Measurements from ENCODE around the gene ADK.

ADK gene

DNA sequence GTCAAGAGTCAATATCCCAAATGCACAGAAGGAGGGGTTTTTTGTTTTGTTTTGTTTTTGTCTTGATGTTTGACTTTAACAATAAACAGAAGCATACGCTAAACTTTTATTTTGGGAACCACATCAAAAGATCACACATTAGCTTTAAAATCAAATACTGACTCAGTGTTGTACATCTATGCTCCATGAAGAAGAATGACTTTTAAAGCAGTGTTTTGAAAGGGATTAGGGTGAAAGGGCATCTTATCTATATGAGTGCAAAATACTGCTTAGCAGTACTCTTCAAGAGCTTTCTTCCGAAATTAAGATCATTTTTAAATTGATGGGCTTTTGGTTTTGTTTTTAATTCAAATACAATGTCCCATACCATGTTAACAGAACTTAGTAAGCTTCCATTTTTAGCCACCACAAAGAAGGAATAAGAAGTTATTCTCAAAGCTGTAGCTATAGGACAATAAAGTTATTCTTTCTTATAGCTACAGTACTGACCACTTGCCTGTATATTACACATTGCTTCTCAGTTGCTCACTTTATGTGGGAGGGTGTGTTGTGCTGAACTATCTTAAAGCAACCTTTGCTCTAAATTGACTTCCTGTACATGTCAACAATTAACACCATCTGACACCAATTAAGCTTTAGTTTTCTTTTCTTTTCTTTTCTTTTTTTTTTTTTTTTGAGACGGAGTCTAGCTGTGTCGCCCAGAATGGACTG, 531.1 kb downstream of the ADK start:
- Histone ChIP-seq H3K27me3 (ENCODE audit: insufficient read depth, low read depth) (no peaks in the 10 kb centered on the region), H3K79me2 (ENCODE audit: insufficient read depth, low read depth) (no peaks in the 10 kb centered on the region), H3K9ac (no peak overlapping the region), H3K4me1 (ENCODE audit: low read depth, poor library complexity, severe bottlenecking) (peaks cover 3% of the 10 kb centered on the region), H3K36me3 (ENCODE audit: insufficient read depth) (no peaks in the 10 kb centered on the region), H4K20me1 (ENCODE audit: insufficient read depth) (no peaks in the 10 kb centered on the region), H3K4me2 (no peak overlapping the region), H2AFZ (ENCODE audit: low read depth) (no peak overlapping the region), H3K4me3 (IDR thresholded peaks at IDR 0.05; ENCODE audit: insufficient read depth, low read depth, low read length) (no peak overlapping the region), H3K27ac (no peak overlapping the region)
- TF ChIP-seq, protein P1, sequence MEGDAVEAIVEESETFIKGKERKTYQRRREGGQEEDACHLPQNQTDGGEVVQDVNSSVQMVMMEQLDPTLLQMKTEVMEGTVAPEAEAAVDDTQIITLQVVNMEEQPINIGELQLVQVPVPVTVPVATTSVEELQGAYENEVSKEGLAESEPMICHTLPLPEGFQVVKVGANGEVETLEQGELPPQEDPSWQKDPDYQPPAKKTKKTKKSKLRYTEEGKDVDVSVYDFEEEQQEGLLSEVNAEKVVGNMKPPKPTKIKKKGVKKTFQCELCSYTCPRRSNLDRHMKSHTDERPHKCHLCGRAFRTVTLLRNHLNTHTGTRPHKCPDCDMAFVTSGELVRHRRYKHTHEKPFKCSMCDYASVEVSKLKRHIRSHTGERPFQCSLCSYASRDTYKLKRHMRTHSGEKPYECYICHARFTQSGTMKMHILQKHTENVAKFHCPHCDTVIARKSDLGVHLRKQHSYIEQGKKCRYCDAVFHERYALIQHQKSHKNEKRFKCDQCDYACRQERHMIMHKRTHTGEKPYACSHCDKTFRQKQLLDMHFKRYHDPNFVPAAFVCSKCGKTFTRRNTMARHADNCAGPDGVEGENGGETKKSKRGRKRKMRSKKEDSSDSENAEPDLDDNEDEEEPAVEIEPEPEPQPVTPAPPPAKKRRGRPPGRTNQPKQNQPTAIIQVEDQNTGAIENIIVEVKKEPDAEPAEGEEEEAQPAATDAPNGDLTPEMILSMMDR (conservative IDR thresholded peaks at IDR 0.05; ENCODE audit: low read depth, low read length): no peak

DNA sequence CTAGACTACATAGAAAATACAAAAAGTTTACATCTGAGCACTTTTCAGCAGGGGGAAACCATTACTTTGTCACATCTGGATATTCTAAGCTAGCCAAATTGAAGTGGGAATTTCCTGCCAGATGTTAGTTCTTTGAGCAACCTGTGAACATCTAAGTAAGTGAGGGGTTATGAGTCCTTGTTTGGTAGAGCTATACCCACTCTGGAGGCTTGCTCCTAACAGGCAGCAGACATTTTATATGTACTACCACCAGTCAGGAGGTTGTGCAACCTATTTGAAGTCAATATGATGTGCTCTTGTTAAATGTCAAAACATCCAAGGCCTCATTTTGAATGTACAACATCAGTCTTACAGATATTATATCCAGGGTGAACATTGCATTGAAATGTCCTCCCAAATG, 532.0 kb downstream of the ADK start:
- Histone ChIP-seq H3K4me3 (IDR thresholded peaks at IDR 0.05; ENCODE audit: insufficient read depth, low read depth, low read length) (no peak overlapping the region), H3K36me3 (ENCODE audit: insufficient read depth) (no peaks in the 10 kb centered on the region)

GRCh38 chr10:74683621-74684364, 532.8 kb downstream of the ADK start:
- H4K20me1 ChIP-seq (ENCODE audit: insufficient read depth): no peaks in the 10 kb centered on the region
- H3K27me3 ChIP-seq (ENCODE audit: insufficient read depth, low read depth): no peaks in the 10 kb centered on the region
- H2AFZ ChIP-seq (ENCODE audit: low read depth): no peak overlapping the region
- H3K79me2 ChIP-seq (ENCODE audit: insufficient read depth, low read depth): no peaks in the 10 kb centered on the region
- H3K4me3 ChIP-seq (IDR thresholded peaks at IDR 0.05; ENCODE audit: insufficient read depth, low read depth, low read length): no peak overlapping the region
- H3K9ac ChIP-seq: no peak overlapping the region
- no peaks in the 10 kb centered on the region for H3K36me3 ChIP-seq (ENCODE audit: insufficient read depth)
- TF ChIP-seq, protein P1 (conservative IDR thresholded peaks at IDR 0.05; ENCODE audit: low read depth, low read length): no peak
- H3K27ac ChIP-seq: no peak overlapping the region
- peaks cover 3% of the 10 kb centered on the region for H3K4me1 ChIP-seq (ENCODE audit: low read depth, poor library complexity, severe bottlenecking)
- no peak overlapping the region for H3K4me2 ChIP-seq

More for the DNA sequence above, 532.0 kb downstream of the ADK start:
- Histone ChIP-seq H3K4me1 (ENCODE audit: low read depth, poor library complexity, severe bottlenecking) (peaks cover 3% of the 10 kb centered on the region), H3K79me2 (ENCODE audit: insufficient read depth, low read depth) (no peaks in the 10 kb centered on the region), H3K9ac (no peak overlapping the region), H3K4me2 (no peak overlapping the region), H4K20me1 (ENCODE audit: insufficient read depth) (no peaks in the 10 kb centered on the region), H2AFZ (ENCODE audit: low read depth) (no peak overlapping the region), H3K27me3 (ENCODE audit: insufficient read depth, low read depth) (no peaks in the 10 kb centered on the region), H3K27ac (no peak overlapping the region)
- TF ChIP-seq, protein P1 (conservative IDR thresholded peaks at IDR 0.05; ENCODE audit: low read depth, low read length): no peak

- Histone ChIP-seq H3K27ac (no peak overlapping the region), H2AFZ (ENCODE audit: low read depth) (no peak overlapping the region), H3K4me2 (no peak overlapping the region)
Observed at GRCh38 chr10:74684462-74684861, 533.4 kb downstream of the ADK start.

More at GRCh38 chr10:74684462-74684861, 533.4 kb downstream of the ADK start:
- no peak overlapping the region for H3K4me3 ChIP-seq (IDR thresholded peaks at IDR 0.05; ENCODE audit: insufficient read depth, low read depth, low read length)
- no peaks in the 10 kb centered on the region for H4K20me1 ChIP-seq (ENCODE audit: insufficient read depth)
- H3K36me3 ChIP-seq (ENCODE audit: insufficient read depth): no peaks in the 10 kb centered on the region
- TF ChIP-seq, protein P1 (conservative IDR thresholded peaks at IDR 0.05; ENCODE audit: low read depth, low read length): no peak
- H3K4me1 ChIP-seq (ENCODE audit: low read depth, poor library complexity, severe bottlenecking): no peaks in the 10 kb centered on the region
- H3K9ac ChIP-seq: no peak overlapping the region
- H3K27me3 ChIP-seq (ENCODE audit: insufficient read depth, low read depth): no peaks in the 10 kb centered on the region
- H3K79me2 ChIP-seq (ENCODE audit: insufficient read depth, low read depth): no peaks in the 10 kb centered on the region
